PFSK-1 (cell line): ENCODE data around the gene CCDC198.

Experiments
- FOXP2 ChIP-seq: optimal IDR thresholded peaks from 2 replicates; pipeline ENCODE3; 2011; ENCODE audit warnings: borderline replicate concordance, control low read depth, inconsistent platforms; ENCODE audit not compliant: insufficient read depth; ENCODE audit errors: extremely low read length, extremely low read depth
- POLR2AphosphoS5 ChIP-seq: IDR thresholded peaks from 2 replicates; pipeline ENCODE4 v1.6.1; 2012; ENCODE audit warnings: low read depth, mild to moderate bottlenecking, control low read depth, low read length, moderate library complexity
- REST ChIP-seq, 2 experiments: IDR thresholded peaks; 2 replicates each; pipeline versions ENCODE4 v1.6.1 to v1.8.0; 2011 to 2012; ENCODE audit warnings: low read depth in 2 of 2, low read length in 2 of 2, control low read depth in 1 of 2, inconsistent platforms in 1 of 2, mild to moderate bottlenecking in 1 of 2, moderate library complexity in 1 of 2; ENCODE audit not compliant: insufficient read depth in 1 of 2
- SIN3A ChIP-seq: IDR thresholded peaks from 2 replicates; pipeline ENCODE4 v1.6.1; 2012; ENCODE audit warnings: mild to moderate bottlenecking, low read length, moderate library complexity, borderline replicate concordance; ENCODE audit not compliant: insufficient read depth
- TAF1 ChIP-seq: IDR thresholded peaks from 2 replicates; pipeline ENCODE4 v1.6.1; 2012; ENCODE audit warnings: low read length, control low read depth, borderline replicate concordance; ENCODE audit not compliant: insufficient read depth

Gene CCDC198

GRCh38 chr14:57508756-57509155 is 15.1 kb upstream of the CCDC198 start:
- TF ChIP-seq TAF1 (no peak), POLR2AphosphoS5 (no peak), FOXP2 (no peak), REST (IDR thresholded peaks at IDR 0.05; ENCODE audit: insufficient read depth in 1 of 2, low read depth in 2 of 2, low read length in 2 of 2) (no peak), SIN3A (no peak)

DNA sequence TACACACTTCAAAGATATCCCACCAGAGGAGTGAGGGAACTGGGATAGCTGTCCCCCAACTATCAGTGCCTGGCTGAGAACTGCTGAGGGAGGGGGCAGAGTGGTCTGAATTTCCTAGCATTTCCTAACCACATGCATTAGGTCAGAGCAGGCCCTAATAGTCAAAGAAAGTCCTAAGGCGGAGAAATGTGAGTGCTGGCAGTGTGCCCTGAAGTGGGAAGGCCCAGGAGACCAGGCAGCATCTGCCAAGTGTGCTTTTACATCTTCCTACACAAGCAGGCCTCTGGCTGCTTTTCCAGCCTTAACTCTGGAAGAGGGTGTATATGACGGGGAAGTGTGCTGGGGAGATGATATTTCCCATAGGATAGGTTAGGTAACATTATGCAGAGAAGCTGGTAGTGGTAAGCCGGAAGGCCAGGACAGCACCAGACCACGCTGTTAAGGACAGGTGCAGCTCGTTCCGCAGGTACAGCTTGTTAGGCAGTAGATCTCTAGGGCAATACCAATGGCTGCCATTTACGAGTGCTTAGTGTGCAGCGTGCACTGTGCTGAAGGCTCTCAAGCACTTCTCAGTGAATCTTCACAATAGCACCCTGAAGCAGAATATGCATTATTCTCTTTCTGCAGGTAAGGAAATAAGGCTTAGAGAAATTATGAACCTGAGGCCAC is 9.1 kb upstream of the CCDC198 start:
- TF ChIP-seq POLR2AphosphoS5 (no peak), SIN3A (no peak), REST (IDR thresholded peaks at IDR 0.05; ENCODE audit: insufficient read depth in 1 of 2, low read depth in 2 of 2, low read length in 2 of 2) (no peak), TAF1 (no peak), FOXP2 (no peak)

DNA sequence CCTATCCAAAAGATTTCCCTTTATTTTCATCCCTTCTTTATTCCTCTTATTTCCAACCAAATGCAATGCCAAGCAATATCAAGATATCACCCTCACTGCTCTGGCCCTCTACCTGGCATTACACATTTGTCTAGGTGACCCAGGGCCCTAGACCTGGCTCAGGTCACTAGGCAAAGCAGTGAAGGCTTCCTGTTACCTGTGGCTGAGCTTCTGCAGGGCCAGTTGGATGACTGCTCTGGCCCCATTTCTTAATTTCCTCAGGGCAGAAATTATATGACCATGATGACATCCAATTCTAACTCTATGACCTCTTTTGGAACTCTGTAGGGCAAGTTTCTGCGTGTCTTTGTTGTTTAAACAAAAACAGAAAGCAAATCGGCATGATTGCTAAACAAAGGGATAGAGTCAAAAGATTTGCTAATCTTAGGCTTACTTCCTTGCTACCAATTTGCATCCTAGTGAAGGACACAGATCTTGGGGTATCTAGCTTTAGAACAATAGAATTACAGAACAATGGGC is 7.4 kb upstream of the CCDC198 start:
- no peak for TF ChIP-seq TAF1
- no peak for TF ChIP-seq FOXP2
- TF ChIP-seq SIN3A, result no peak
- TF ChIP-seq POLR2AphosphoS5, result no peak
- TF ChIP-seq REST (IDR thresholded peaks at IDR 0.05; ENCODE audit: insufficient read depth in 1 of 2, low read depth in 2 of 2, low read length in 2 of 2), result no peak

DNA sequence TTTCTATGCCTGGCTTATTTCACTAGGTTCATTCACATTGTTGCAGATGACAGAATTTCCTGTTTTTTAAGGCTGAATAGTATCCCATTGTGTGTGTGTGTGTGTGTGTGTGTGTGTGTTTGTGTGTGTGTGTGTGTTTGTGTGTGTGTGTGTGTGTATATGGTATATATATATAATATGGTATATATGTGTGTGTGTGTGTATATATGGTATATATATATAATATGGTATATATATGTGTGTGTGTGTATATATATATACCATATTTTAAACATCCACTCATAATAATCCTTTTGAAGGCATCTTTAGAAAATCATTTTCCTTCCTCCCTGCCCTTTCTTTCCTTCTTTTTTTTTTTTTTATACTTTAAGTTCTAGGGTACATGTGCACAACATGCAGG is 5.0 kb upstream of the CCDC198 start:
- TF ChIP-seq SIN3A (no peak), FOXP2 (no peak), REST (IDR thresholded peaks at IDR 0.05; ENCODE audit: insufficient read depth in 1 of 2, low read depth in 2 of 2, low read length in 2 of 2) (no peak), TAF1 (no peak), POLR2AphosphoS5 (no peak)

GRCh38 chr14:57498035-57498434 is 4.4 kb upstream of the CCDC198 start:
- TF ChIP-seq REST (IDR thresholded peaks at IDR 0.05; ENCODE audit: insufficient read depth in 1 of 2, low read depth in 2 of 2, low read length in 2 of 2) (no peak), SIN3A (no peak), POLR2AphosphoS5 (no peak), FOXP2 (no peak), TAF1 (no peak)
